NCI-H524 treated with DMSO at 0.1 percent for 48 hours (cell line): ENCODE results near the gene CCDC47.

Experiments
- DNase-seq: peaks from one replicate; lab custom pipeline; 2025; lab: John Stamatoyannopoulos, UW

The CCDC47 gene

GRCh38 chr17:63698381-63698885 lies 75.0 kb downstream of the CCDC47 start:
- no peak for DNase-seq

GRCh38 chr17:63697341-63698286 lies 75.8 kb downstream of the CCDC47 start:
- DNase-seq = no peak

- no peak for DNase-seq
These were observed 76.9 kb downstream of the CCDC47 start for GRCh38 chr17:63696381-63696961.

GRCh38 chr17:63695889-63696288 lies 77.5 kb downstream of the CCDC47 start:
- no peak for DNase-seq
